HepG2 (cell line): ENCODE results near the gene CCN2. TPM values are rescaled to one million over a fixed set of nuclear protein-coding genes. Genes with fewer than 3 reads are reported as not detected.

Experiments used
- ATF7-NPFF ChIP-seq: sonication (generic); formaldehyde crosslinking; IDR thresholded peaks from 2 replicates; pipeline ENCODE4 v1.8.1; 2023; ENCODE audit warnings: mild to moderate bottlenecking, low read depth, missing genetic modification reagents, moderate library complexity
- CEBPB ChIP-seq: IDR thresholded peaks from 2 replicates; pipeline ENCODE4 v1.6.1; 2011; ENCODE audit warnings: low read depth, low read length, improper control_type of control experiment, borderline replicate concordance
- E2F1 ChIP-seq: sonication (generic); formaldehyde crosslinking; IDR thresholded peaks from 2 replicates; pipeline ENCODE4 v1.5.0; 2020; ENCODE audit warnings: missing genetic modification reagents
- FOXA1 ChIP-seq, 2 experiments: fragments of 450-650 bp in 1 of 2; sonication (generic) in 1 of 2; formaldehyde crosslinking in 1 of 2; IDR thresholded peaks; 2 replicates each; pipeline versions ENCODE4 v1.4.0 to v1.6.1; 2016 to 2020; ENCODE audit warnings: missing genetic modification reagents in 1 of 2
- GATA4 ChIP-seq: sonication (generic); IDR thresholded peaks from 2 replicates; pipeline ENCODE4 v1.6.1; 2016; ENCODE audit warnings: antibody characterized with exemption, low read depth, borderline replicate concordance
- HMG20A ChIP-seq: IDR thresholded peaks from 2 replicates; pipeline ENCODE4 v1.6.1; 2016; ENCODE audit warnings: borderline replicate concordance
- HMG20B ChIP-seq: conservative IDR thresholded peaks from 2 replicates; pipeline ENCODE4 v1.6.1; 2016; ENCODE audit warnings: missing genetic modification reagents, missing compliant biosample characterization
- HNRNPL ChIP-seq: fragments of 200-400 bp; formaldehyde crosslinking; IDR thresholded peaks from 2 replicates; pipeline ENCODE4 v1.6.1; 2017; ENCODE audit warnings: mild to moderate bottlenecking, low read depth, low read length
- KMT2B ChIP-seq: IDR thresholded peaks from 2 replicates; pipeline ENCODE4 v1.6.1; 2016; ENCODE audit warnings: missing genetic modification reagents, missing compliant biosample characterization
- NFYB ChIP-seq: sonication (generic); formaldehyde crosslinking; IDR thresholded peaks from 2 replicates; pipeline ENCODE4 v1.4.0; 2020; ENCODE audit warnings: missing genetic modification reagents
- NR2F6 ChIP-seq, 2 experiments: IDR thresholded peaks; 2 replicates each; pipeline ENCODE4 v1.6.1; 2016; ENCODE audit warnings: antibody characterized with exemption in 1 of 2, mild to moderate bottlenecking in 1 of 2
- POLR2AphosphoS2 ChIP-seq: IDR thresholded peaks from 2 replicates; pipeline ENCODE4 v1.6.1; 2011; ENCODE audit warnings: low read depth, low read length, improper control_type of control experiment
- SIX1 ChIP-seq: sonication (generic); formaldehyde crosslinking; IDR thresholded peaks from 2 replicates; pipeline ENCODE4 v1.4.0; 2020; ENCODE audit warnings: missing genetic modification reagents, borderline replicate concordance
- SKIL ChIP-seq: sonication (generic); formaldehyde crosslinking; IDR thresholded peaks from 2 replicates; pipeline ENCODE4 v1.8.0; 2022; ENCODE audit warnings: missing genetic modification reagents, mild to moderate bottlenecking, moderate library complexity, borderline replicate concordance
- THAP8 ChIP-seq: sonication (generic); formaldehyde crosslinking; IDR thresholded peaks from 2 replicates; pipeline ENCODE4 v1.5.1; 2020; ENCODE audit warnings: missing genetic modification reagents, mild to moderate bottlenecking, borderline replicate concordance
- ZFP36L2 ChIP-seq: sonication (generic); formaldehyde crosslinking; IDR thresholded peaks from 2 replicates; pipeline ENCODE4 v1.4.0; 2020; ENCODE audit warnings: missing genetic modification reagents
- ZNF512B ChIP-seq: sonication (generic); formaldehyde crosslinking; IDR thresholded peaks from 2 replicates; pipeline ENCODE4 v1.5.1; 2020; ENCODE audit warnings: missing genetic modification reagents, mild to moderate bottlenecking, borderline replicate concordance
- ZNF607 ChIP-seq: sonication (generic); formaldehyde crosslinking; IDR thresholded peaks from 2 replicates; pipeline ENCODE4 v1.5.1; 2020; ENCODE audit warnings: missing genetic modification reagents, mild to moderate bottlenecking, borderline replicate concordance
- ZNF770 ChIP-seq: sonication (generic); formaldehyde crosslinking; IDR thresholded peaks from 2 replicates; pipeline ENCODE4 v1.5.0; 2020; ENCODE audit warnings: mild to moderate bottlenecking, missing genetic modification reagents
- ZNF850 ChIP-seq: sonication (generic); formaldehyde crosslinking; conservative IDR thresholded peaks from 2 replicates; pipeline ENCODE4 v1.9.0; 2021; ENCODE audit warnings: mild to moderate bottlenecking, missing genetic modification reagents
- polyA plus RNA-seq, 8 experiments: library from polyadenylated mRNA; depleted of rRNA in 3 of 8; stranded (reverse) in 7 of 8; unstranded in 1 of 8; fragments of >200 nt; fragmentation: Illumina TruSeq in 4 of 8; extraction: Trizol in 4 of 8; gene quantifications; 2 replicates each; pipeline versions ENCODE4 v1.2.1 to v1.2.3, GENCODE V29; 2011 to 2016; ENCODE audit warnings: low read depth in 4 of 8, missing spikeins in 1 of 8, mixed read lengths in 1 of 8; ENCODE audit not compliant: insufficient read depth in 1 of 8
- total RNA-seq, 5 experiments: library from RNA; depleted of rRNA; stranded (reverse); fragments of >200 nt; fragmentation: Illumina TruSeq; extraction: Trizol; gene quantifications; 2 replicates each; pipeline ENCODE4 v1.2.3, GENCODE V29; 2016; ENCODE audit warnings: low read depth in 1 of 5

Gene CCN2
- total and polyA plus RNA-seq, 2 of the 13 experiments (the other 11 are each of a cell fraction or from before 2014, with no cell fraction given) = 34.7 to 316 TPM

- TF ChIP-seq E2F1 (CRISPR knock-in tag) (peak; percentile 40; the same call in 1 of the 2 replicates), ZNF770 (CRISPR knock-in tag) (peak; percentile 65), SIX1 (CRISPR knock-in tag) (peak; percentile 73; the same call in 1 of the 2 replicates), HNRNPL (peak; percentile 38; the same call in 1 of the 2 replicates), ZNF607 (CRISPR knock-in tag) (peak; percentile 95), ZNF850 (CRISPR knock-in tag) (no peak), HMG20B (CRISPR knock-in tag) (peak; percentile 95), THAP8 (no peak; the same call in 1 of the 2 replicates), ZFP36L2 (CRISPR knock-in tag) (no peak), KMT2B (CRISPR knock-in tag) (peak; percentile 62), NFYB (CRISPR knock-in tag) (peak; percentile 73), SKIL (CRISPR knock-in tag) (peak; percentile 92), CEBPB (no peak), ATF7-NPFF (CRISPR knock-in tag) (peak; percentile 96), NR2F6 (IDR thresholded peaks at IDR 0.05) (peak; percentile 99), NR2F6 (CRISPR knock-in tag; IDR thresholded peaks at IDR 0.05) (peak; percentile 99), GATA4 (peak; percentile 95), FOXA1 (IDR thresholded peaks at IDR 0.05) (no peak), FOXA1 (CRISPR knock-in tag; IDR thresholded peaks at IDR 0.05) (peak; percentile 93), POLR2AphosphoS2 (peak; percentile 96), ZNF512B (no peak), HMG20A (peak; percentile 98)
Measured at GRCh38 chr6:131950767-131951575, at the start of gene CCN2 (continued).
